ENCODE data around the gene ZBTB43. TPM values are rescaled to one million over a fixed set of nuclear protein-coding genes. Genes with fewer than 3 reads are reported as not detected.

The ZBTB43 gene
- total and polyA plus RNA-seq, 2 experiments from 2014 or later: 9.7 to 11.8 TPM

DNA sequence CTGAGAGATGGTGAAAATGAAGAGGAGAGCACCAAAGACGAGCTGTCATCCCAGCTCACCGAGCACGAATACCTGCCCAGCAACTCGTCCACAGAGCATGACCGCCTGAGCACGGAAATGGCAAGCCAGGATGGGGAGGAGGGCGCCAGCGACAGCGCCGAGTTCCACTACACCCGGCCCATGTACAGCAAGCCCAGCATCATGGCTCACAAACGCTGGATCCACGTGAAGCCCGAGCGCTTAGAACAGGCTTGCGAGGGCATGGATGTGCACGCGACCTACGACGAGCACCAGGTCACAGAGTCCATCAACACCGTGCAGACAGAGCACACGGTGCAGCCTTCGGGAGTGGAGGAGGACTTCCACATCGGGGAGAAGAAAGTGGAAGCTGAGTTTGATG lies 28.2 kb downstream of the ZBTB43 start (continued):
- no peak for TF ChIP-seq ZNF114 (CRISPR knock-in tag; IDR thresholded peaks at IDR 0.05)

DNA sequence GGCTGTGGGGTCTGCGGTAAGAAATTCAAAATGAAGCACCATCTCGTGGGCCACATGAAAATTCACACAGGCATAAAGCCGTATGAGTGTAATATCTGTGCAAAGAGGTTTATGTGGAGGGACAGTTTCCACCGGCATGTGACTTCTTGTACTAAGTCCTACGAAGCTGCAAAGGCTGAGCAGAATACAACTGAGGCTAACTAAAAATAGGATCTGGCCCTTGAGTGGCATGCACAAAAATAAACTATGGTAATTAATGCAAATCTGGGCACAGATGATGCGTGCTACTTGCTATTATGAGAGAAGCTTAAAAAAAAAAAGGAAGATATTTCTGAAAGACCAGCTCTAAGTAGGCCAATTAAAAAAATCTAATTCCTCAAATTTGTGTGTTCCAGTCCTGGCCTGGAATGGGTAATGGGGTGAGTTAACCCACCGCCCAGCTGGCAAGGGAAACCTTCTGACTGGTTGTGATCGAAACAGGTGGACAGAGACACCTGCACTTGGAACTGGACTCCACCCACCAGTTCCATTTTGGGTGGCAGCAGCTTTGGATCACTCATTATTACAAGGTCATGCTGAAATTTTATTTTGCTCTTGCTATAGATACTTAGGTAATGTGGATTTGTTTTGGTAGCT lies 29.0 kb downstream of the ZBTB43 start:
- no peaks in the 10 kb centered on the region; the same call in 1 of the 2 replicates for H3K36me3 ChIP-seq (ENCODE audit: insufficient read depth)
- TF ChIP-seq, protein P1, sequence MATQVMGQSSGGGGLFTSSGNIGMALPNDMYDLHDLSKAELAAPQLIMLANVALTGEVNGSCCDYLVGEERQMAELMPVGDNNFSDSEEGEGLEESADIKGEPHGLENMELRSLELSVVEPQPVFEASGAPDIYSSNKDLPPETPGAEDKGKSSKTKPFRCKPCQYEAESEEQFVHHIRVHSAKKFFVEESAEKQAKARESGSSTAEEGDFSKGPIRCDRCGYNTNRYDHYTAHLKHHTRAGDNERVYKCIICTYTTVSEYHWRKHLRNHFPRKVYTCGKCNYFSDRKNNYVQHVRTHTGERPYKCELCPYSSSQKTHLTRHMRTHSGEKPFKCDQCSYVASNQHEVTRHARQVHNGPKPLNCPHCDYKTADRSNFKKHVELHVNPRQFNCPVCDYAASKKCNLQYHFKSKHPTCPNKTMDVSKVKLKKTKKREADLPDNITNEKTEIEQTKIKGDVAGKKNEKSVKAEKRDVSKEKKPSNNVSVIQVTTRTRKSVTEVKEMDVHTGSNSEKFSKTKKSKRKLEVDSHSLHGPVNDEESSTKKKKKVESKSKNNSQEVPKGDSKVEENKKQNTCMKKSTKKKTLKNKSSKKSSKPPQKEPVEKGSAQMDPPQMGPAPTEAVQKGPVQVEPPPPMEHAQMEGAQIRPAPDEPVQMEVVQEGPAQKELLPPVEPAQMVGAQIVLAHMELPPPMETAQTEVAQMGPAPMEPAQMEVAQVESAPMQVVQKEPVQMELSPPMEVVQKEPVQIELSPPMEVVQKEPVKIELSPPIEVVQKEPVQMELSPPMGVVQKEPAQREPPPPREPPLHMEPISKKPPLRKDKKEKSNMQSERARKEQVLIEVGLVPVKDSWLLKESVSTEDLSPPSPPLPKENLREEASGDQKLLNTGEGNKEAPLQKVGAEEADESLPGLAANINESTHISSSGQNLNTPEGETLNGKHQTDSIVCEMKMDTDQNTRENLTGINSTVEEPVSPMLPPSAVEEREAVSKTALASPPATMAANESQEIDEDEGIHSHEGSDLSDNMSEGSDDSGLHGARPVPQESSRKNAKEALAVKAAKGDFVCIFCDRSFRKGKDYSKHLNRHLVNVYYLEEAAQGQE (IDR thresholded peaks at IDR 0.05; ENCODE audit: unreplicated experiment): no peak
- Mint-ChIP-seq H3K4me1 (no peaks in the 10 kb centered on the region), H3K36me3 (ENCODE audit: low read depth) (peaks cover 34% of the 10 kb centered on the region), H3K27me3 (ENCODE audit: insufficient read depth, low read depth, poor library complexity) (no peaks in the 10 kb centered on the region), H3K9me3 (no peaks in the 10 kb centered on the region), H3K27ac (no peak overlapping the region), H3K4me3 (no peak overlapping the region)
- H4K20me1 ChIP-seq (replicated peaks; ENCODE audit: insufficient read depth): peaks cover 20% of the 10 kb centered on the region
- no peaks in the 10 kb centered on the region for H3K9me2 ChIP-seq (ENCODE audit: insufficient read depth)
- H3K79me2 ChIP-seq (replicated peaks; ENCODE audit: insufficient read depth): peaks cover 13% of the 10 kb centered on the region
- H3K4me1 ChIP-seq (ENCODE audit: insufficient read depth): no peaks in the 10 kb centered on the region
- no peaks in the 10 kb centered on the region for H3F3A ChIP-seq (replicated peaks; ENCODE audit: low read depth)
- H3K4me2 ChIP-seq: no peak overlapping the region
- no peak overlapping the region for H2AFZ ChIP-seq
- no peak overlapping the region for H3K27ac ChIP-seq (ENCODE audit: low read depth)
- no peaks in the 10 kb centered on the region for H3K27me3 ChIP-seq (ENCODE audit: insufficient read depth)
- DNase-seq (ENCODE audit: low spot score) (no peak), ATAC-seq (no peak)
- no peak overlapping the region for H3K4me3 ChIP-seq

DNA sequence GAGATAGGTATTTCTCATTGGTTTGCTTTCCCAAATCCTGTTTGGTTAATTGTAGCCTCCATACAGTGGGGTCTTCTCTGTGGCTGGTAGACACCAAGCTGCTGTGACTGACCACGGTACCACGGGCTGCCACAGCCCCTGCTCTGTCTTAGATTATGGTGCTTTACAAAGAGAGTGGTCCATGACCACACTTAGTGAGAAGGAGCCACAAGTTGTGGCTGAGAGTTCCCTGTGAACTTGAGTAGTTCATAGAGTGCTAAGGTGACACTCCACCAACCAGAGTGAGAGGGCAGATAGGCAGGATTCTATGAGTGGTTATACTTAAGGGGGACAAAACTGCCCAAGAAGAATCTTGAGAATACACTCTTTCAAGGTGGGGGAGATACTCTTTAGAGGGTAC lies 29.8 kb downstream of the ZBTB43 start:
- H3K36me3 ChIP-seq (ENCODE audit: insufficient read depth): no peaks in the 10 kb centered on the region; the same call in 1 of the 2 replicates
- no peaks in the 10 kb centered on the region for H3K9me2 ChIP-seq (ENCODE audit: insufficient read depth)
- H3K4me2 ChIP-seq: no peak overlapping the region
- peaks cover 13% of the 10 kb centered on the region for H3K79me2 ChIP-seq (replicated peaks; ENCODE audit: insufficient read depth)
- ATAC-seq (no peak), DNase-seq (ENCODE audit: low spot score) (no peak)
- no peaks in the 10 kb centered on the region for H3K27me3 ChIP-seq (ENCODE audit: insufficient read depth)
- Mint-ChIP-seq H3K27me3 (ENCODE audit: insufficient read depth, low read depth, poor library complexity) (no peaks in the 10 kb centered on the region), H3K9me3 (no peaks in the 10 kb centered on the region), H3K27ac (no peak overlapping the region), H3K36me3 (ENCODE audit: low read depth) (peaks cover 34% of the 10 kb centered on the region), H3K4me3 (no peak overlapping the region), H3K4me1 (no peaks in the 10 kb centered on the region; the same call in 2 of the 3 replicates)
- H4K20me1 ChIP-seq (replicated peaks; ENCODE audit: insufficient read depth): peaks cover 20% of the 10 kb centered on the region
- no peak overlapping the region for H2AFZ ChIP-seq
- no peak overlapping the region for H3K4me3 ChIP-seq
- H3F3A ChIP-seq (replicated peaks; ENCODE audit: low read depth): no peaks in the 10 kb centered on the region
- no peak overlapping the region for H3K27ac ChIP-seq (ENCODE audit: low read depth)
- H3K4me1 ChIP-seq (ENCODE audit: insufficient read depth): no peaks in the 10 kb centered on the region
- TF ChIP-seq NANOG (IDR thresholded peaks at IDR 0.05; ENCODE audit: borderline replicate concordance): no peak
- TF ChIP-seq, protein P1 (IDR thresholded peaks at IDR 0.05; ENCODE audit: unreplicated experiment): no peak
- no peak for TF ChIP-seq CREB1 (CRISPR knock-in tag; IDR thresholded peaks at IDR 0.05; ENCODE audit: low read depth)
- no peak for TF ChIP-seq ZNF114 (CRISPR knock-in tag; IDR thresholded peaks at IDR 0.05)
- no peak for TF ChIP-seq STAT1 (IDR thresholded peaks at IDR 0.05; ENCODE audit: unreplicated experiment)
- TF ChIP-seq JUNB (IDR thresholded peaks at IDR 0.05; ENCODE audit: unreplicated experiment): no peak
- no peak for TF ChIP-seq POLR2AphosphoS5 (IDR thresholded peaks at IDR 0.05; ENCODE audit: low read depth)
- no peak for TF ChIP-seq EZH2 (IDR thresholded peaks at IDR 0.05; ENCODE audit: low read depth, unreplicated experiment)
- TF ChIP-seq ZNF331 (CRISPR knock-in tag; IDR thresholded peaks at IDR 0.05; ENCODE audit: low read depth): no peak
- TF ChIP-seq, protein P2, sequence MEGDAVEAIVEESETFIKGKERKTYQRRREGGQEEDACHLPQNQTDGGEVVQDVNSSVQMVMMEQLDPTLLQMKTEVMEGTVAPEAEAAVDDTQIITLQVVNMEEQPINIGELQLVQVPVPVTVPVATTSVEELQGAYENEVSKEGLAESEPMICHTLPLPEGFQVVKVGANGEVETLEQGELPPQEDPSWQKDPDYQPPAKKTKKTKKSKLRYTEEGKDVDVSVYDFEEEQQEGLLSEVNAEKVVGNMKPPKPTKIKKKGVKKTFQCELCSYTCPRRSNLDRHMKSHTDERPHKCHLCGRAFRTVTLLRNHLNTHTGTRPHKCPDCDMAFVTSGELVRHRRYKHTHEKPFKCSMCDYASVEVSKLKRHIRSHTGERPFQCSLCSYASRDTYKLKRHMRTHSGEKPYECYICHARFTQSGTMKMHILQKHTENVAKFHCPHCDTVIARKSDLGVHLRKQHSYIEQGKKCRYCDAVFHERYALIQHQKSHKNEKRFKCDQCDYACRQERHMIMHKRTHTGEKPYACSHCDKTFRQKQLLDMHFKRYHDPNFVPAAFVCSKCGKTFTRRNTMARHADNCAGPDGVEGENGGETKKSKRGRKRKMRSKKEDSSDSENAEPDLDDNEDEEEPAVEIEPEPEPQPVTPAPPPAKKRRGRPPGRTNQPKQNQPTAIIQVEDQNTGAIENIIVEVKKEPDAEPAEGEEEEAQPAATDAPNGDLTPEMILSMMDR (conservative IDR thresholded peaks at IDR 0.05; ENCODE audit: low read depth in 2 of 2): no peak
- TF ChIP-seq EZH2phosphoT487 (IDR thresholded peaks at IDR 0.05; ENCODE audit: unreplicated experiment): no peak

All from GM23338 (cell line).